A673 (cell line): Measurements from ENCODE around the gene CCDC12.

Experiments used
- CTCF ChIP-seq: fragments of 300-800, 200-600 bp; sonication (generic); conservative IDR thresholded peaks from 2 replicates; pipeline ENCODE4 v1.5.1; 2017; ENCODE audit warnings: low read depth, mild to moderate bottlenecking, antibody characterized with exemption, low read length, moderate library complexity, mixed read lengths
- EZH2 ChIP-seq: fragments of 200-600 bp; sonication (generic); IDR thresholded peaks from 2 replicates; pipeline ENCODE4 v1.6.1; 2017; ENCODE audit warnings: borderline replicate concordance, low read depth, mild to moderate bottlenecking, mixed read lengths, antibody characterized with exemption, low read length; ENCODE audit not compliant: poor library complexity, severe bottlenecking

DNA sequence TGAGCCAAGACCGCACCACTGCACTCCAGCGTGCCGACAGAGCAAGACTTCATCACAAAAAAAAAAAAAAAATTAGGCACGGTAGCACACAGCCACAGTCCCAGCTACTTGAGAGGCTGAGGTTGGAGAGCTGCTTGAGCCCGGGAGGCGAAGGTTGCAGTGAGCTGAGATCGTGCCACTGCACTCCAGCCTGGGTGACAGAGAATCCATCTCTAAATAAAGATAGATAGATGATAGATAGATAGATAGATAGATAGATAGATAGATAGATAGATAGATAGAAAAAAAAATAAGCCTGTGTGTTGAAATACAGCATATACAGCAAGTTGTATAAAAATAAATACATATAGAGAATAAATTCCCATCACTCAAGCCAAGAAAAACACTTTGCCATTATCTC is 61.7 kb downstream of the CCDC12 start:
- TF ChIP-seq EZH2 (no peak), CTCF (no peak)
